ENCODE measurements around the gene CRIP1. TPM values are rescaled to one million over a fixed set of nuclear protein-coding genes. Genes with fewer than 3 reads are reported as not detected.

CRIP1 gene
- polyA plus RNA-seq, 3 donors, result 688 to 2,084 (median 1,032) TPM

DNA sequence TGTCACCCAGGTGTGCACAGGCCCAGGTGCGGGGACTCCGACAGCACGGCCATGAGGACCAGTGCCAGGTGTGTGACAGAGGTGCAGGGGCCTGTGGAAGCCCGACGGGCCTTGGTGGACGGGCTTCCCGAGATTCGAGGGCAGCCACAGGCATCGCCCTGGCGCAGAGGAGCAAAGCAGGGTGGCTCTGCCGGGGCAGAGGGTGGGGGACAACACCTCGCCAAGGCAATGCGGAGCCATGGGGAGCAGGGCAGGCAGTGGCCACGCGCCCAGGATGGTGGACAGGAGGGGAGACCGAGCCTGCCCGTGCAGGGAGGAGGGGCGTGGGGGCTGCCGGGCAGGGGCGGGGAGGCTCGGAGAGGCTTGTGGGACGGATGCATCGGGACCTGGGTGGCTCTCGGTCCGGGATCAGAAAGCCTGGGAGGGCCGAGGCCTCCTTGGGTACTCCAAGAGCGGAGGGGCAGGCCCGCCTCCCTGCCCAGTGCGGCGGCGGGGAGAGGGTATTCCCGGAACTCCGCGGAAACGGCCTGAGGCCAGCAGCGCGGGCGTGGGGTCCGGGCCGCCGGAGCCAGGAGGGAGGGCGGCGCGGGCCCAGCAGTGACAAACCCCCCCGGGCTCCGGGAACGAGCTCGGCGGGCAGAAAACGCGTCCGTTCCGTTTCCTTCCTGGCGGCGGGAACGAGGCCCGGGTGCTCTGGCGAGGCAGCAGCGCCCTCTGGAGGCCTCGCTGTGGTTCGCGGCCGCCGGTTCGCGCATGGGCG, 41.3 kb downstream of the CRIP1 start:
- Histone ChIP-seq H3K9ac (ENCODE audit: insufficient read depth, low read length, poor library complexity, severe bottlenecking) (peak overlapping the region; percentile 64), H3K36me3 (replicated peaks in 1 of 2; ENCODE audit: control insufficient read depth in 1 of 2, insufficient read depth in 2 of 2, low read length in 2 of 2) (no peaks in the 10 kb centered on the region), H4K20me1 (ENCODE audit: insufficient read depth, low read length) (no peaks in the 10 kb centered on the region), H3K9me3 (replicated peaks in 1 of 2; ENCODE audit: control insufficient read depth in 1 of 2, insufficient read depth in 1 of 2, low read length in 2 of 2) (peaks cover 0 to 23% of the 10 kb centered on the region in 2 donors), H3K27ac (ENCODE audit: low read depth in 1 of 2, low read length in 2 of 2) (no peak overlapping the region), H3K4me2 (replicated peaks; ENCODE audit: extremely low read depth, low read length, poor library complexity, severe bottlenecking) (peak overlapping the region; percentile 87), H3K79me2 (ENCODE audit: insufficient read depth, low read length) (no peaks in the 10 kb centered on the region), H3K27me3 (ENCODE audit: control insufficient read depth in 2 of 2, insufficient read depth in 2 of 2, low read length in 2 of 2) (peaks cover 36 to 57% of the 10 kb centered on the region in 2 donors), H3K4me3 (replicated peaks in 1 of 3; ENCODE audit: low read depth in 2 of 3, low read length in 3 of 3) (peak overlapping the region; percentile 28 to 75 (median 31)), H2AFZ (ENCODE audit: insufficient read depth, low read depth, low read length, poor library complexity, severe bottlenecking) (peak overlapping the region; percentile 93), H3K4me1 (ENCODE audit: control insufficient read depth in 1 of 2, insufficient read depth in 2 of 2, low read length in 2 of 2) (peaks cover 30 to 35% of the 10 kb centered on the region in 2 donors)
- Mint-ChIP-seq H3K36me3 (no peaks in the 10 kb centered on the region), H3K27ac (no peak overlapping the region), H3K4me1 (peaks cover 28% of the 10 kb centered on the region), H3K4me3 (peak overlapping the region; percentile 56 to 83), H3K27me3 (ENCODE audit: low read depth in 3 of 3) (peaks cover 46 to 83% (median 60%) of the 10 kb centered on the region in 3 donors), H3K9me3 (peaks cover 0 to 14% (median 8%) of the 10 kb centered on the region in 7 donors)
- intact Hi-C loops (cut with micrococcal nuclease), result loop anchor here (2.0 to 10.0 kb wide), 3 partner anchors 83 to 326 kb away; no protein-coding TSS in a partner anchor
- peak; percentile 93 for TF ChIP-seq CTCF (IDR thresholded peaks at IDR 0.05)
- peak; percentile 59 to 74 (median 61) for DNase-seq
- 13% methylated on average over 64 of the region's 67 CpGs for WGBS (ENCODE audit: insufficient coverage)

DNA sequence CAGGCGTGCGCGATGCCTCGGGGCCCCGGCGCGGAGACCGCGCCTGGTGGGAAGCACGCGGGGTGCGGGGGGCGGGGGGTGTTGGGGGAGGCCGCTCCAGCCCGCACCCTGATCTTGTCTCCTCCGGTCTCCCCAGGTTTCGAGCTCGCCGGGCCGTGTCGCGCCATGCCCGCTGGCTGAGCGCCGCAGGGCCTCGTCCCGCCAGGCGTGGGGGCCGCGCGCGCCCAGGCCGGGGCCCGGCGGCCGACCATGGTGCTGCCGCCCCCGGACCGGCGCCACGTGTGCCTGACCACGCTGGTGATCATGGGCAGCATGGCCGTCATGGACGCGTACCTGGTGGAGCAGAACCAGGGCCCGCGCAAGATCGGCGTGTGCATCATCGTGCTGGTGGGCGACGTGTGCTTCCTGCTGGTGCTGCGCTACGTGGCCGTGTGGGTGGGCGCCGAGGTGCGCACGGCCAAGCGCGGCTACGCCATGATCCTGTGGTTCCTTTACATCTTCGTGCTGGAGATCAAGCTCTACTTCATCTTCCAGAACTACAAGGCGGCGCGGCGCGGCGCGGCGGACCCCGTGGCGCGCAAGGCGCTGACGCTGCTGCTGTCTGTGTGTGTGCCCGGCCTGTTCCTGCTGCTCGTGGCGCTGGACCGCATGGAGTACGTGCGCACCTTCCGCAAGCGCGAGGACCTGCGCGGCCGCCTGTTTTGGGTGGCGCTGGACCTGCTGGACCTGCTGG, 42.1 kb downstream of the CRIP1 start:
- Histone ChIP-seq H3K27me3 (ENCODE audit: control insufficient read depth in 2 of 2, insufficient read depth in 2 of 2, low read length in 2 of 2) (peaks cover 36 to 57% of the 10 kb centered on the region in 2 donors), H3K4me3 (replicated peaks in 1 of 3; ENCODE audit: low read depth in 2 of 3, low read length in 3 of 3) (peak overlapping the region in 1 of 3 experiments; percentile 75), H4K20me1 (ENCODE audit: insufficient read depth, low read length) (no peaks in the 10 kb centered on the region), H3K79me2 (ENCODE audit: insufficient read depth, low read length) (no peaks in the 10 kb centered on the region), H3K36me3 (replicated peaks in 1 of 2; ENCODE audit: control insufficient read depth in 1 of 2, insufficient read depth in 2 of 2, low read length in 2 of 2) (no peaks in the 10 kb centered on the region), H3K9me3 (replicated peaks in 1 of 2; ENCODE audit: control insufficient read depth in 1 of 2, insufficient read depth in 1 of 2, low read length in 2 of 2) (peaks cover 0 to 23% of the 10 kb centered on the region in 2 donors), H3K9ac (ENCODE audit: insufficient read depth, low read length, poor library complexity, severe bottlenecking) (peak overlapping the region; percentile 64), H3K27ac (ENCODE audit: low read depth in 1 of 2, low read length in 2 of 2) (no peak overlapping the region), H3K4me1 (ENCODE audit: control insufficient read depth in 1 of 2, insufficient read depth in 2 of 2, low read length in 2 of 2) (peaks cover 30 to 35% of the 10 kb centered on the region in 2 donors), H3K4me2 (replicated peaks; ENCODE audit: extremely low read depth, low read length, poor library complexity, severe bottlenecking) (peak overlapping the region; percentile 87), H2AFZ (ENCODE audit: insufficient read depth, low read depth, low read length, poor library complexity, severe bottlenecking) (peak overlapping the region; percentile 93)
- no peak for DNase-seq
- H3K9me3 Mint-ChIP-seq, result peaks cover 0 to 14% (median 8%) of the 10 kb centered on the region in 7 donors
- H3K27me3 Mint-ChIP-seq (ENCODE audit: low read depth in 3 of 3), result peaks cover 46 to 76% (median 58%) of the 10 kb centered on the region in 3 donors
- peak overlapping the region; percentile 67 to 90 for H3K4me3 Mint-ChIP-seq
- intact Hi-C loops (cut with micrococcal nuclease), result loop anchor here (2.0 to 10.0 kb wide), 3 partner anchors 84 to 326 kb away; no protein-coding TSS in a partner anchor
- no peak overlapping the region for H3K27ac Mint-ChIP-seq
- H3K36me3 Mint-ChIP-seq, result no peaks in the 10 kb centered on the region
- WGBS (ENCODE audit: insufficient coverage), result 15% methylated on average over 79 of the region's 89 CpGs
- H3K4me1 Mint-ChIP-seq, result peaks cover 28% of the 10 kb centered on the region
- peak; percentile 68 for TF ChIP-seq CTCF (IDR thresholded peaks at IDR 0.05)

All from CD14-positive monocyte (primary cell).